WTC11 (cell line): ENCODE measurements around the gene DNAJC10. TPM values are rescaled to one million over a fixed set of nuclear protein-coding genes. Genes with fewer than 3 reads are reported as not detected.

ENCODE experiments used
- ATAC-seq: fragments of 200-7000 bp; cut with Tn5 transposase; 2 replicates; pipeline ENCODE4 v1.10.0; 2021; ENCODE audit warnings: mild to moderate bottlenecking, moderate library complexity
- CTCF ChIA-PET: fragments of 300-600 bp; sonication (Branson Sonifier 250); formaldehyde crosslinking; loops from one replicate; lab custom pipeline; 2021; ENCODE audit warnings: antibody characterized with exemption; lab: Charles Lee
- POLR2A ChIA-PET: fragments of 350-600 bp; sonication (Branson Sonifier 250); formaldehyde crosslinking; loops from one replicate; lab custom pipeline; 2021; ENCODE audit warnings: antibody characterized with exemption; lab: Charles Lee
- DNase-seq: peaks from one replicate; pipeline ENCODE4 v3.0.0; 2021; ENCODE audit warnings: low spot score
- H3K27ac Mint-ChIP-seq: 2 replicates; pipeline ENCODE4 v1.8.0; 2021; ENCODE audit warnings: mixed read lengths
- H3K27me3 Mint-ChIP-seq: 2 replicates; pipeline ENCODE4 v1.8.0; 2021; ENCODE audit warnings: low read depth, mild to moderate bottlenecking, moderate library complexity, mixed read lengths
- H3K36me3 Mint-ChIP-seq: 2 replicates; pipeline ENCODE4 v1.8.0; 2021; ENCODE audit warnings: mixed read lengths
- H3K4me1 Mint-ChIP-seq: 2 replicates; pipeline ENCODE4 v1.8.0; 2022; ENCODE audit warnings: mixed read lengths
- H3K4me3 Mint-ChIP-seq: 2 replicates; pipeline ENCODE4 v1.8.0; 2021; ENCODE audit warnings: mild to moderate bottlenecking, moderate library complexity, mixed read lengths
- H3K9me3 Mint-ChIP-seq: 2 replicates; pipeline ENCODE4 v1.8.0; 2021; ENCODE audit warnings: mixed read lengths
- ATF3 ChIP-seq: sonication (generic); formaldehyde crosslinking; conservative IDR thresholded peaks from 2 replicates; pipeline ENCODE4 v1.8.1; 2022; ENCODE audit warnings: mild to moderate bottlenecking, missing genetic modification reagents
- CTCF ChIP-seq: fragments of 200-600 bp; IDR thresholded peaks from 2 replicates; pipeline ENCODE4 v1.8.0; 2022; ENCODE audit warnings: antibody characterized with exemption
- E2F4 ChIP-seq: sonication (generic); formaldehyde crosslinking; IDR thresholded peaks from 2 replicates; pipeline ENCODE4 v1.8.1; 2022; ENCODE audit warnings: low read depth, mild to moderate bottlenecking, moderate library complexity, missing genetic modification reagents, borderline replicate concordance
- E2F5 ChIP-seq: sonication (generic); formaldehyde crosslinking; IDR thresholded peaks from 2 replicates; pipeline ENCODE4 v1.8.1; 2022; ENCODE audit warnings: mild to moderate bottlenecking, moderate library complexity, missing genetic modification reagents
- ETV6 ChIP-seq: sonication (generic); formaldehyde crosslinking; IDR thresholded peaks from 2 replicates; pipeline ENCODE4 v1.8.1; 2022; ENCODE audit warnings: mild to moderate bottlenecking, missing genetic modification reagents
- FOXP4 ChIP-seq: sonication (generic); formaldehyde crosslinking; IDR thresholded peaks from 2 replicates; pipeline ENCODE4 v1.8.0; 2022; ENCODE audit warnings: mild to moderate bottlenecking, missing genetic modification reagents
- IRF2 ChIP-seq: sonication (generic); formaldehyde crosslinking; IDR thresholded peaks from 2 replicates; pipeline ENCODE4 v1.8.0; 2022; ENCODE audit warnings: low read depth, missing genetic modification reagents, borderline replicate concordance
- MLX ChIP-seq: sonication (generic); formaldehyde crosslinking; IDR thresholded peaks from 2 replicates; pipeline ENCODE4 v1.8.1; 2023; ENCODE audit warnings: mild to moderate bottlenecking, missing genetic modification reagents, moderate library complexity
- PRDM15 ChIP-seq: sonication (generic); formaldehyde crosslinking; IDR thresholded peaks from 2 replicates; pipeline ENCODE4 v1.8.0; 2022; ENCODE audit warnings: missing genetic modification reagents
- SOX15 ChIP-seq: fragments of 250-450 bp; sonication (Bioruptor Pico); IDR thresholded peaks from 2 replicates; pipeline ENCODE4 v1.9.0; 2021; ENCODE audit warnings: mild to moderate bottlenecking
- TCF7 ChIP-seq: sonication (generic); formaldehyde crosslinking; IDR thresholded peaks from 2 replicates; pipeline ENCODE4 v1.8.0; 2022; ENCODE audit warnings: mild to moderate bottlenecking, low read depth, missing genetic modification reagents, moderate library complexity
- ZNF138 ChIP-seq: sonication (generic); formaldehyde crosslinking; conservative IDR thresholded peaks from 2 replicates; pipeline ENCODE4 v1.8.1; 2022; ENCODE audit warnings: mild to moderate bottlenecking, moderate library complexity, missing genetic modification reagents
- ZNF232 ChIP-seq: sonication (generic); formaldehyde crosslinking; IDR thresholded peaks from 2 replicates; pipeline ENCODE4 v1.8.0; 2022; ENCODE audit warnings: mild to moderate bottlenecking, missing genetic modification reagents
- ZNF671 ChIP-seq: fragments of 250-450 bp; sonication (Bioruptor Pico); IDR thresholded peaks from 2 replicates; pipeline ENCODE4 v1.8.0; 2021; ENCODE audit warnings: mild to moderate bottlenecking
- total RNA-seq: library from RNA; stranded (reverse); gene quantifications from 3 replicates; pipeline ENCODE4 v1.2.3, GENCODE V29; 2021

The DNAJC10 gene
- total RNA-seq, 1 experiment from 2014 or later: 109 TPM

- peaks cover 3% of the 10 kb centered on the region for H3K9me3 Mint-ChIP-seq
- H3K4me1 Mint-ChIP-seq: peaks cover 2% of the 10 kb centered on the region
- DNase-seq (no peak), ATAC-seq (peak; percentile 76)
- H3K36me3 Mint-ChIP-seq: peaks cover 30% of the 10 kb centered on the region
- H3K27ac Mint-ChIP-seq: no peak overlapping the region
- ChIA-PET POLR2A (no interaction called here), CTCF (interaction anchor here (0.6 to 2.6 kb wide), 24 partner anchors 10 to 315 kb away, joined by 3 to 19 read pairs (median 4); partner anchors contain the start of genes DNAJC10, DUSP19 and FRZB)
- H3K27me3 Mint-ChIP-seq: no peaks in the 10 kb centered on the region
- no peak overlapping the region for H3K4me3 Mint-ChIP-seq
- TF ChIP-seq IRF2 (no peak), PRDM15 (CRISPR knock-in tag) (no peak), CTCF (peak; percentile 51; the same call in 1 of the 2 replicates), E2F4 (CRISPR knock-in tag) (no peak), SOX15 (CRISPR knock-in tag) (no peak)
Measured at GRCh38 chr2:182763311-182763912, 47.4 kb downstream of the DNAJC10 start.

GRCh38 chr2:182766626-182767025 is 50.6 kb downstream of the DNAJC10 start:
- Mint-ChIP-seq H3K27ac (no peak overlapping the region), H3K4me3 (no peak overlapping the region), H3K4me1 (peaks cover 2% of the 10 kb centered on the region), H3K27me3 (no peaks in the 10 kb centered on the region), H3K9me3 (peaks cover 34% of the 10 kb centered on the region), H3K36me3 (peaks cover 46% of the 10 kb centered on the region)
- TF ChIP-seq ETV6 (CRISPR knock-in tag): no peak
- TF ChIP-seq E2F5 (CRISPR knock-in tag): no peak
- TF ChIP-seq ATF3 (CRISPR knock-in tag): no peak
- no peak for TF ChIP-seq TCF7 (CRISPR knock-in tag)
- TF ChIP-seq ZNF232 (CRISPR knock-in tag): no peak
- no peak for TF ChIP-seq ZNF138 (CRISPR knock-in tag)
- TF ChIP-seq ZNF671: no peak
- TF ChIP-seq FOXP4 (CRISPR knock-in tag): no peak
- no peak for TF ChIP-seq MLX
- CTCF ChIA-PET: interaction anchor here (1.6 to 3.0 kb wide), 2 partner anchors 102 to 213 kb away, joined by 7 to 36 read pairs; partner anchors contain the start of gene FRZB
- no peak; the same call in 1 of the 2 replicates for ATAC-seq
- POLR2A ChIA-PET: no interaction called here
- DNase-seq: no peak
